ENCODE measurements around the gene STK11IP. TPM values are rescaled to one million over a fixed set of nuclear protein-coding genes. Genes with fewer than 3 reads are reported as not detected.

Gene STK11IP
- polyA plus RNA-seq, 4 donors, result 20.4 to 38.9 (median 23.2) TPM

- H3K27ac ChIP-seq (ENCODE audit: low read depth in 1 of 3, low read length in 2 of 3), result no peak overlapping the region
- H3K9me3 ChIP-seq (ENCODE audit: control insufficient read depth in 2 of 2, insufficient read depth in 1 of 2, low read depth in 1 of 2, low read length in 1 of 2), result no peaks in the 10 kb centered on the region
- WGBS, 3 donors, result 87 to 93% (median 92%) methylated on average over 14 to 15 of the region's 15 CpGs
- FAIRE-seq (no peak), DNase-seq (no peak)
- peaks cover 0 to 46% (median 3%) of the 10 kb centered on the region in 3 donors for H3K36me3 ChIP-seq (ENCODE audit: control insufficient read depth in 3 of 3, insufficient read depth in 2 of 3, low read depth in 1 of 3, low read length in 3 of 3)
- peaks cover 0 to 29% (median 0%) of the 10 kb centered on the region in 3 donors for H3K27me3 ChIP-seq (ENCODE audit: control insufficient read depth in 3 of 3, insufficient read depth in 3 of 3, low read length in 3 of 3)
- H3K4me1 ChIP-seq (ENCODE audit: control insufficient read depth in 3 of 3, insufficient read depth in 2 of 3, low read depth in 1 of 3, low read length in 2 of 3), result peaks cover 0 to 19% (median 0%) of the 10 kb centered on the region in 3 donors
- H3K4me3 ChIP-seq (ENCODE audit: low read depth in 1 of 3, low read length in 3 of 3), result no peak overlapping the region
These were observed 43.3 kb upstream of the STK11IP start for GRCh38 chr2:219554350-219554749.

GRCh38 chr2:219555956-219556355 lies 41.7 kb upstream of the STK11IP start:
- peaks cover 0 to 22% (median 0%) of the 10 kb centered on the region in 3 donors for H3K27me3 ChIP-seq (ENCODE audit: control insufficient read depth in 3 of 3, insufficient read depth in 3 of 3, low read length in 3 of 3)
- H3K4me3 ChIP-seq (ENCODE audit: low read depth in 1 of 3, low read length in 3 of 3), result no peak overlapping the region
- H3K27ac ChIP-seq (ENCODE audit: low read depth in 1 of 3, low read length in 2 of 3), result no peak overlapping the region
- WGBS, 3 donors, result 93 to 96% (median 93%) methylated on average over 20 of the region's 20 CpGs
- H3K36me3 ChIP-seq (ENCODE audit: control insufficient read depth in 3 of 3, insufficient read depth in 2 of 3, low read depth in 1 of 3, low read length in 3 of 3), result peaks cover 0 to 34% (median 0%) of the 10 kb centered on the region in 3 donors
- H3K9me3 ChIP-seq (ENCODE audit: control insufficient read depth in 2 of 2, insufficient read depth in 1 of 2, low read depth in 1 of 2, low read length in 1 of 2), result no peaks in the 10 kb centered on the region
- peaks cover 0 to 19% (median 0%) of the 10 kb centered on the region in 3 donors for H3K4me1 ChIP-seq (ENCODE audit: control insufficient read depth in 3 of 3, insufficient read depth in 2 of 3, low read depth in 1 of 3, low read length in 2 of 3)
- DNase-seq, result no peak
- FAIRE-seq, result no peak

DNA sequence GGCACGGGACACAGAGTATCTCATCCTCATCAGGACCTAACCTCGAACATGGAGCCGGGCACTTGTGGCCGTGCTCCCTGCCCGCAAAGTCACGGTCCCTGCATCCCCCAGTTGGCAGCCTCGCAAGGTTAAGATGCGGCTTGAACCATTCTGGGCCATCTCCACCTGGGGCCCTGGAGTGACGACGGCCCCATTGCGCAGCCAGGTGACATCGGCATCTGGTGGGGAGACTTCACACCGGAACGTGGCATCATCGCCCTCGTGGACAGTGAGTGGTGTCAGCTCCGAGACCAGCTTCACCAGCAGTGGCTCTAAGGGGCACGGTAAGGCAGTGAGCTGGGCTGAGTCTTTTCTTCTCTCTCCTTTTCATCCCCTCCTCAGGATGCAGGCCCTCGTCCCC lies 41.2 kb upstream of the STK11IP start:
- Histone ChIP-seq H3K4me1 (ENCODE audit: control insufficient read depth in 3 of 3, insufficient read depth in 2 of 3, low read depth in 1 of 3, low read length in 2 of 3) (peaks cover 0 to 14% (median 0%) of the 10 kb centered on the region in 3 donors), H3K27me3 (ENCODE audit: control insufficient read depth in 3 of 3, insufficient read depth in 3 of 3, low read length in 3 of 3) (peaks cover 0 to 19% (median 0%) of the 10 kb centered on the region in 3 donors), H3K27ac (ENCODE audit: low read depth in 1 of 3, low read length in 2 of 3) (no peak overlapping the region), H3K36me3 (ENCODE audit: control insufficient read depth in 3 of 3, insufficient read depth in 2 of 3, low read depth in 1 of 3, low read length in 3 of 3) (peaks cover 0 to 37% (median 0%) of the 10 kb centered on the region in 3 donors), H3K9me3 (ENCODE audit: control insufficient read depth in 2 of 2, insufficient read depth in 1 of 2, low read depth in 1 of 2, low read length in 1 of 2) (no peaks in the 10 kb centered on the region), H3K4me3 (ENCODE audit: low read depth in 1 of 3, low read length in 3 of 3) (no peak overlapping the region)
- no peak for FAIRE-seq
- WGBS, 3 donors, result 92% methylated on average over 18 to 19 of the region's 19 CpGs
- DNase-seq, result no peak

DNA sequence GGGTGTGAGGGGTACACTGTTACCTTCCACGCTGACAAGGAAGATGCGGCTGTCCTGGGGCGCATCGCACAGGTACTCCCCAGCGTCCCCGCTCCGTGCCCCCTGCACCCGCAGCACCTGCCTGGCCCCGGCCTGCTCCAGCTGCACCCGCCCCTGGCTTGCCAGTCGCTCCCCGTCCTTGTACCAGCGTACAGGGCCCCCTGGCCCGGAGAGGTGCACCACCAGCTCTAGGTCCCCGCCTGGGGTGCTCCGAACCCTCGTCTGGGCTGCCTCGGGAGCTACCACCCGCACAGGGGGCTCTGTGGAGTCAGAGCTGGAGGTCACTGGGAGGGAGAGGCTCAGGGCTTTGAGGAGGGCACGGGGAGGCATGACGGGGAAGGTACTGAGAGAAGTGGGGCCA lies 40.3 kb upstream of the STK11IP start:
- Histone ChIP-seq H3K27ac (ENCODE audit: low read depth in 1 of 3, low read length in 2 of 3) (no peak overlapping the region), H3K27me3 (ENCODE audit: control insufficient read depth in 3 of 3, insufficient read depth in 3 of 3, low read length in 3 of 3) (peaks cover 0 to 12% (median 0%) of the 10 kb centered on the region in 3 donors), H3K4me1 (ENCODE audit: control insufficient read depth in 3 of 3, insufficient read depth in 2 of 3, low read depth in 1 of 3, low read length in 2 of 3) (peaks cover 0 to 6% (median 0%) of the 10 kb centered on the region in 3 donors), H3K9me3 (ENCODE audit: control insufficient read depth in 2 of 2, insufficient read depth in 1 of 2, low read depth in 1 of 2, low read length in 1 of 2) (no peaks in the 10 kb centered on the region), H3K36me3 (ENCODE audit: control insufficient read depth in 3 of 3, insufficient read depth in 2 of 3, low read depth in 1 of 3, low read length in 3 of 3) (peaks cover 0 to 46% (median 0%) of the 10 kb centered on the region in 3 donors), H3K4me3 (ENCODE audit: low read depth in 1 of 3, low read length in 3 of 3) (no peak overlapping the region)
- WGBS, 3 donors, result 85 to 92% (median 85%) methylated on average over 21 of the region's 21 CpGs
- FAIRE-seq (no peak), DNase-seq (no peak)

DNA sequence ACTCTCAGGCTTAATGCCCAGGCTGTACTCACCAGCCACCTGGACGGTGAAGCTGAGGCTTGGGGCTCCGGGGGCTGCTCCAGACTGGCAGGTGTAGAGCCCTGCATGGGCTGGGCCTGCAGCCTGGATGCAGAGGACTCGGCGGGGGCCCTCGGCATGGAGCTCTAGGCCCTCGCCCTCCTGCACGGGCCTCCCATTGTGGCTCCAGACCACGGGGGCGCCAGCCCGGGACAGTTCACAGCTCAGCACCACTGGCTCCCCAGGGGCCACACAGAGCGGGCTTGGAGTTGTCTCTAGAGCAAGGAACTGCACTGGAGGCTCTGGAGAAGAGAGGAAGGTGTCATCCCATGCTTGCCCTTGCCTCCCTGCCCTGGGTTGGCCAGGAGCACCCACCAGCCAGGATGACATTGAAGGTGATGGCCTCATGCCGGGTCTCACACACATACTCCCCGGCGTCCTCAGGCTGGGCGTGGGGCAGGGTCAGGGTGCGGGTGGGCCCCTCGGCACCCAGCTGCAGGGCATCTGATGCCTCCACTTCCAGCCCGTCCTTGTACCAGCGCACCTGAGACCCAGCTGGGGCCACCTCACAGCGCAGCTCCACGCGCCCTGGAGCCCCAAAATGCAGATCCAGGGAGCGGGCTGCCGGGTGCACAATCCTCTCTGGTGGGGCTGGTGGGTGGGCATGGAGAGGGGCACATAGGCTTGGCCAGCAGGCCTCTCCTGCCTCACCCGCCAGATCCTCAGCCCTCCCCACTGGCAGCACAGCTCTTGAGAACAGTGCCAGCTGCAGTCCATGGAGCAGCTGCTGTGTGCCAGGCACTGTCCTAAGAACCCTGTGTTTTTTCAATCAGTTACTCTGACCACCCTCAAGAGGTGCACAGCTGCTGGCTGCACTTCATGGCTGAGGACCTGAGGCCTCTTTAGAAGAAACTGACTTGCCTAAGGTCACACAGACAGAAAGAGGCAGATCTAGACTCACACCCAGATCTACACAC lies 39.6 kb upstream of the STK11IP start:
- H3K4me3 ChIP-seq (ENCODE audit: low read depth in 1 of 3, low read length in 3 of 3), result no peak overlapping the region
- H3K4me1 ChIP-seq (ENCODE audit: control insufficient read depth in 3 of 3, insufficient read depth in 2 of 3, low read depth in 1 of 3, low read length in 2 of 3), result peaks cover 0 to 3% (median 0%) of the 10 kb centered on the region in 3 donors
- FAIRE-seq, result no peak
- peaks cover 0 to 10% (median 0%) of the 10 kb centered on the region in 3 donors for H3K27me3 ChIP-seq (ENCODE audit: control insufficient read depth in 3 of 3, insufficient read depth in 3 of 3, low read length in 3 of 3)
- 93 to 95% (median 93%) methylated on average over 23 to 25 of the region's 25 CpGs for WGBS, 3 donors
- no peak overlapping the region for H3K27ac ChIP-seq (ENCODE audit: low read depth in 1 of 3, low read length in 2 of 3)
- H3K9me3 ChIP-seq (ENCODE audit: control insufficient read depth in 2 of 2, insufficient read depth in 1 of 2, low read depth in 1 of 2, low read length in 1 of 2), result no peaks in the 10 kb centered on the region
- H3K36me3 ChIP-seq (ENCODE audit: control insufficient read depth in 3 of 3, insufficient read depth in 2 of 3, low read depth in 1 of 3, low read length in 3 of 3), result peaks cover 0 to 54% (median 0%) of the 10 kb centered on the region in 3 donors
- no peak for DNase-seq

- H3K27ac ChIP-seq (ENCODE audit: low read depth in 1 of 3, low read length in 2 of 3), result no peak overlapping the region
- peaks cover 0 to 65% (median 0%) of the 10 kb centered on the region in 3 donors for H3K36me3 ChIP-seq (ENCODE audit: control insufficient read depth in 3 of 3, insufficient read depth in 2 of 3, low read depth in 1 of 3, low read length in 3 of 3)
- WGBS, 3 donors, result 90 to 93% (median 92%) methylated on average over 20 of the region's 20 CpGs
- DNase-seq (no peak), FAIRE-seq (no peak)
- H3K4me3 ChIP-seq (ENCODE audit: low read depth in 1 of 3, low read length in 3 of 3), result no peak overlapping the region
- peaks cover 0 to 3% (median 0%) of the 10 kb centered on the region in 3 donors for H3K27me3 ChIP-seq (ENCODE audit: control insufficient read depth in 3 of 3, insufficient read depth in 3 of 3, low read length in 3 of 3)
- no peaks in the 10 kb centered on the region for H3K4me1 ChIP-seq (ENCODE audit: control insufficient read depth in 3 of 3, insufficient read depth in 2 of 3, low read depth in 1 of 3, low read length in 2 of 3)
- no peaks in the 10 kb centered on the region for H3K9me3 ChIP-seq (ENCODE audit: control insufficient read depth in 2 of 2, insufficient read depth in 1 of 2, low read depth in 1 of 2, low read length in 1 of 2)
These were observed 38.3 kb upstream of the STK11IP start for GRCh38 chr2:219559156-219559915.

- Histone ChIP-seq H3K4me1 (ENCODE audit: control insufficient read depth in 3 of 3, insufficient read depth in 2 of 3, low read depth in 1 of 3, low read length in 2 of 3) (no peaks in the 10 kb centered on the region), H3K27ac (ENCODE audit: low read depth in 1 of 3, low read length in 2 of 3) (no peak overlapping the region), H3K36me3 (ENCODE audit: control insufficient read depth in 3 of 3, insufficient read depth in 2 of 3, low read depth in 1 of 3, low read length in 3 of 3) (peaks cover 0 to 73% (median 0%) of the 10 kb centered on the region in 3 donors), H3K27me3 (ENCODE audit: control insufficient read depth in 3 of 3, insufficient read depth in 3 of 3, low read length in 3 of 3) (no peaks in the 10 kb centered on the region), H3K4me3 (ENCODE audit: low read depth in 1 of 3, low read length in 3 of 3) (no peak overlapping the region), H3K9me3 (ENCODE audit: control insufficient read depth in 2 of 2, insufficient read depth in 1 of 2, low read depth in 1 of 2, low read length in 1 of 2) (no peaks in the 10 kb centered on the region)
- 32 to 36% (median 34%) methylated on average over 8 of the region's 8 CpGs for WGBS, 3 donors
- FAIRE-seq (no peak), DNase-seq (no peak)
These were observed 37.4 kb upstream of the STK11IP start for GRCh38 chr2:219560037-219560892.

DNA sequence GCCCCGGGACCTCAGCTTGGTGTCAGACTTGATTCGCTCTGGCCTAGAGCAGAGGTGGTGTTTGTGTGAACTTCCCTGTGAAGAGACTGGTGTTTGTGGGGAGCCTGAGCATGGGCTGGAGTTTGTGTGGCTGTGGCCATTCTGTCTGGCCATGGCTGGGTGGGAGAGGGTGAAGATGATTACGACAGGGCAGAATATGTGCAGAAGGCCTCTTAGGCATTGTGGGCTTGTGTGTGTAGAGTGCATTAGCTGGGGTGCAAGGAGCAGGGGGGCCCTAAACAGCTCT lies 36.8 kb upstream of the STK11IP start:
- FAIRE-seq, result no peak
- H3K4me1 ChIP-seq (ENCODE audit: control insufficient read depth in 3 of 3, insufficient read depth in 2 of 3, low read depth in 1 of 3, low read length in 2 of 3), result no peaks in the 10 kb centered on the region
- H3K36me3 ChIP-seq (ENCODE audit: control insufficient read depth in 3 of 3, insufficient read depth in 2 of 3, low read depth in 1 of 3, low read length in 3 of 3), result peaks cover 0 to 72% (median 0%) of the 10 kb centered on the region in 3 donors
- H3K4me3 ChIP-seq (ENCODE audit: low read depth in 1 of 3, low read length in 3 of 3), result no peak overlapping the region
- H3K9me3 ChIP-seq (ENCODE audit: control insufficient read depth in 2 of 2, insufficient read depth in 1 of 2, low read depth in 1 of 2, low read length in 1 of 2), result no peaks in the 10 kb centered on the region
- H3K27ac ChIP-seq (ENCODE audit: low read depth in 1 of 3, low read length in 2 of 3), result no peak overlapping the region
- no peak for DNase-seq
- 76 to 95% (median 78%) methylated on average over 3 of the region's 3 CpGs for WGBS, 3 donors
- H3K27me3 ChIP-seq (ENCODE audit: control insufficient read depth in 3 of 3, insufficient read depth in 3 of 3, low read length in 3 of 3), result no peaks in the 10 kb centered on the region
